Mucosa of descending colon (tissue), 3 donors: Measurements from ENCODE around the gene FZD4. TPM values are rescaled to one million over a fixed set of nuclear protein-coding genes. Genes with fewer than 3 reads are reported as not detected.

Experiments
- ATAC-seq: fragments of 200-7000 bp; cut with Tn5 transposase; one replicate; pipeline ENCODE4 v1.9.1; 2020; ENCODE audit warnings: mild to moderate bottlenecking, moderate library complexity
- DNase-seq, 3 donors: peaks; one replicate each; pipeline ENCODE4 v3.0.0-alpha.2; 2020
- H3K36me3 ChIP-seq: fragments of 200-600 bp; one replicate; pipeline ENCODE4 v1.8.0; 2021; ENCODE audit warnings: low read depth, mild to moderate bottlenecking
- H3K4me1 ChIP-seq: fragments of 200-600 bp; one replicate; pipeline ENCODE4 v1.8.0; 2021; ENCODE audit warnings: low read depth, mild to moderate bottlenecking
- H3K4me3 ChIP-seq: fragments of 200-600 bp; one replicate; pipeline ENCODE4 v1.8.0; 2021; ENCODE audit warnings: mild to moderate bottlenecking
- H3K9me3 ChIP-seq: fragments of 200-600 bp; one replicate; pipeline ENCODE4 v1.8.0; 2021; ENCODE audit warnings: mild to moderate bottlenecking
- CTCF ChIP-seq: fragments of 200-600 bp; IDR thresholded peaks from one replicate; pipeline ENCODE4 v1.8.0; 2022; ENCODE audit warnings: antibody characterized with exemption, mild to moderate bottlenecking
- intact Hi-C, 2 donors: fragments of 100-400 bp; cut with DNase I in 1 of 2; cut with micrococcal nuclease in 1 of 2; formaldehyde crosslinking; loops; one replicate each; pipeline versions ENCODE4 v1.11.0 to v1.11.1; 2022; cut with DNase I, micrococcal nuclease
- total RNA-seq, 3 donors: library from RNA; stranded (reverse); fragmentation: NEBNext Ultra II Directional in 2 of 3; extraction: Animal tissue kit (Norgen Biotek cat#: 25700) in 2 of 3; gene quantifications; one replicate each; pipeline versions ENCODE4 v1.2.1 to v1.2.4, GENCODE V29; 2021 to 2023
- donor health status: DM: no; HTN: no; CAD: no; lungs with moderate emphysema.
- donor health status: DM: no; HTN: no; CAD: no.
- donor health status: DM: no; HTN: yes; CAD: no.

The FZD4 gene
- total RNA-seq, 3 donors from 2014 or later = 4.7 to 33.7 (median 7.9) TPM

- TF ChIP-seq CTCF = no peak
- Histone ChIP-seq H3K4me1 (no peaks in the 10 kb centered on the region), H3K36me3 (no peaks in the 10 kb centered on the region), H3K4me3 (no peak overlapping the region), H3K9me3 (no peaks in the 10 kb centered on the region)
- ATAC-seq (no peak), DNase-seq (no peak)
- intact Hi-C loops = no loop called here
Observed at GRCh38 chr11:86933891-86934581, 21.2 kb downstream of the FZD4 start.

GRCh38 chr11:86932924-86933875 lies 22.0 kb downstream of the FZD4 start:
- no peaks in the 10 kb centered on the region for H3K4me1 ChIP-seq
- H3K9me3 ChIP-seq = no peaks in the 10 kb centered on the region

GRCh38 chr11:86932259-86932585 lies 23.0 kb downstream of the FZD4 start:
- intact Hi-C loops = no loop called here
- DNase-seq (no peak), ATAC-seq (no peak)
- no peak for TF ChIP-seq CTCF
- Histone ChIP-seq H3K4me3 (no peak overlapping the region), H3K4me1 (no peaks in the 10 kb centered on the region), H3K9me3 (no peaks in the 10 kb centered on the region), H3K36me3 (no peaks in the 10 kb centered on the region)

More at GRCh38 chr11:86932924-86933875, 22.0 kb downstream of the FZD4 start:
- intact Hi-C loops = no loop called here
- no peak for ATAC-seq
- DNase-seq = no peak
- no peak for TF ChIP-seq CTCF
- H3K36me3 ChIP-seq = no peaks in the 10 kb centered on the region
- H3K4me3 ChIP-seq = no peak overlapping the region

GRCh38 chr11:86931548-86932258 lies 23.5 kb downstream of the FZD4 start:
- Histone ChIP-seq H3K36me3 (no peaks in the 10 kb centered on the region), H3K9me3 (no peaks in the 10 kb centered on the region), H3K4me3 (no peak overlapping the region), H3K4me1 (no peaks in the 10 kb centered on the region)
- DNase-seq (no peak), ATAC-seq (no peak)
- no peak for TF ChIP-seq CTCF
- intact Hi-C loops = no loop called here

GRCh38 chr11:86930957-86931547 lies 24.1 kb downstream of the FZD4 start:
- intact Hi-C loops = no loop called here
- TF ChIP-seq CTCF = no peak
- no peaks in the 10 kb centered on the region for H3K9me3 ChIP-seq
- H3K36me3 ChIP-seq = no peaks in the 10 kb centered on the region
- H3K4me3 ChIP-seq = no peak overlapping the region
- DNase-seq (no peak), ATAC-seq (no peak)
- H3K4me1 ChIP-seq = no peaks in the 10 kb centered on the region
